HepG2 (cell line): ENCODE measurements around the gene SLC43A3. TPM values are rescaled to one million over a fixed set of nuclear protein-coding genes. Genes with fewer than 3 reads are reported as not detected.

ENCODE experiments used
- ATAC-seq: fragments of 200-7000 bp; cut with Tn5 transposase; 3 replicates; pipeline ENCODE4 v1.9.1; 2020; ENCODE audit warnings: mild to moderate bottlenecking, moderate library complexity
- BruUV-seq: library from RNA; stranded (reverse); fragments of 400-500 nt; replicated peaks from 2 replicates; lab custom pipeline; 2021; lab: Mats Ljungman, UMichigan
- CTCF ChIA-PET: fragments of 300-600 bp; formaldehyde crosslinking; extraction: SDS; loops from one replicate; lab custom pipeline; 2021; ENCODE audit warnings: low total read pairs, inconsistent platforms, low intra/inter-chr PET ratio; lab: Yijun Ruan, JAX
- POLR2A ChIA-PET: fragments of 350-600 bp; sonication (Branson Sonifier 250); formaldehyde crosslinking; loops from one replicate; lab custom pipeline; 2020; ENCODE audit warnings: antibody characterized with exemption, inconsistent platforms; lab: Yijun Ruan, JAX
- DNase-seq: peaks from one replicate; pipeline ENCODE4 v3.0.0-alpha.2; 2015; ENCODE audit warnings: low spot score
- FAIRE-seq: peaks from 3 replicates; lab custom pipeline; 2011; peaks lifted over from hg19 to GRCh38; lab: Jason Lieb, UNC
- H2AFZ ChIP-seq: one replicate; pipeline ENCODE4 v1.6.1; 2011; ENCODE audit warnings: low read length, inconsistent platforms
- H3K27ac ChIP-seq: fragments of 300-600 bp; 3 replicates; pipeline ENCODE4 v1.8.0; 2011; ENCODE audit warnings: mixed run types, mild to moderate bottlenecking, mixed read lengths, low read length, inconsistent platforms; ENCODE audit not compliant: insufficient read depth; ENCODE audit errors: extremely low read length
- H3K27me3 ChIP-seq, 2 experiments: fragments of 200-600 bp in 1 of 2; 2 replicates in 1 of 2; 3 replicates in 1 of 2; pipeline versions ENCODE4 v1.6.0 to v1.8.0; 2011; ENCODE audit warnings: low read length in 2 of 2, mild to moderate bottlenecking in 2 of 2, moderate library complexity in 2 of 2, inconsistent platforms in 1 of 2; ENCODE audit not compliant: insufficient read depth in 2 of 2, control insufficient read depth in 1 of 2
- H3K36me3 ChIP-seq, 2 experiments: fragments of 200-600 bp in 1 of 2; replicated peaks in 1 of 2; 2 replicates in 1 of 2; 3 replicates in 1 of 2; pipeline versions ENCODE4 v1.5.1 to v1.8.0; 2011; ENCODE audit warnings: low read length in 2 of 2, inconsistent platforms in 1 of 2; ENCODE audit not compliant: insufficient read depth in 2 of 2, control insufficient read depth in 1 of 2
- H3K4me1 ChIP-seq: 2 replicates; pipeline ENCODE4 v1.5.1; 2012; ENCODE audit warnings: low read length, inconsistent platforms; ENCODE audit not compliant: insufficient read depth
- H3K4me2 ChIP-seq: 2 replicates; pipeline ENCODE4 v1.6.0; 2011; ENCODE audit warnings: low read depth, low read length, inconsistent platforms
- H3K4me3 ChIP-seq, 3 experiments: fragments of 200-600 bp in 1 of 3; sonication (generic), shearing (Covaris generic) in 1 of 3; replicated peaks in 1 of 3; 2 replicates each; pipeline ENCODE4 v1.5.1; 2011 to 2016; ENCODE audit warnings: low read length in 3 of 3, inconsistent platforms in 2 of 3, low read depth in 2 of 3, mild to moderate bottlenecking in 2 of 3, control low read depth in 1 of 3, mixed read lengths in 1 of 3; ENCODE audit not compliant: insufficient read depth in 1 of 3
- H3K79me2 ChIP-seq: one replicate; pipeline ENCODE4 v1.6.1; 2011; ENCODE audit warnings: low read length, inconsistent platforms; ENCODE audit not compliant: insufficient read depth
- H3K9ac ChIP-seq: 2 replicates; pipeline ENCODE4 v1.6.0; 2011; ENCODE audit warnings: mild to moderate bottlenecking, low read depth, low read length, inconsistent platforms; ENCODE audit not compliant: insufficient read depth
- H3K9me3 ChIP-seq: 2 replicates; pipeline ENCODE4 v1.5.1; 2012; ENCODE audit warnings: mild to moderate bottlenecking, low read length
- H4K20me1 ChIP-seq: 2 replicates; pipeline ENCODE4 v1.6.0; 2011; ENCODE audit warnings: inconsistent platforms, mild to moderate bottlenecking, low read length, moderate library complexity; ENCODE audit not compliant: insufficient read depth
- ARID3A ChIP-seq: IDR thresholded peaks from 2 replicates; pipeline ENCODE4 v1.6.1; 2012; ENCODE audit warnings: low read depth, low read length, improper control_type of control experiment
- GATAD1 ChIP-seq: IDR thresholded peaks from 2 replicates; pipeline ENCODE4 v1.6.1; 2016; ENCODE audit warnings: missing genetic modification reagents, missing compliant biosample characterization
- MAFG ChIP-seq: sonication (generic); formaldehyde crosslinking; IDR thresholded peaks from 2 replicates; pipeline ENCODE4 v1.5.1; 2020; ENCODE audit warnings: mild to moderate bottlenecking, missing genetic modification reagents
- MXD1 ChIP-seq: sonication (generic); formaldehyde crosslinking; IDR thresholded peaks from 2 replicates; pipeline ENCODE4 v1.4.0; 2020; ENCODE audit warnings: mild to moderate bottlenecking, missing genetic modification reagents
- SMAD9 ChIP-seq: sonication (generic); formaldehyde crosslinking; IDR thresholded peaks from 2 replicates; pipeline ENCODE4 v1.5.1; 2020; ENCODE audit warnings: mild to moderate bottlenecking, missing genetic modification reagents
- SNAPC5 ChIP-seq: sonication (generic); formaldehyde crosslinking; IDR thresholded peaks from 2 replicates; pipeline ENCODE4 v1.8.1; 2023; ENCODE audit warnings: mild to moderate bottlenecking, missing genetic modification reagents, borderline replicate concordance
- SOX6 ChIP-seq, 2 experiments: fragments of 450-650 bp in 1 of 2; sonication (generic) in 1 of 2; formaldehyde crosslinking in 1 of 2; IDR thresholded peaks; 2 replicates each; pipeline versions ENCODE4 v1.4.0 to v1.6.1; 2017 to 2020; ENCODE audit warnings: antibody characterized with exemption in 1 of 2, mild to moderate bottlenecking in 1 of 2, missing genetic modification reagents in 1 of 2
- SUZ12 ChIP-seq: fragments of 150-350 bp; IDR thresholded peaks from 2 replicates; pipeline ENCODE4 v1.6.1; 2014; ENCODE audit warnings: low read depth, low read length
- THAP8 ChIP-seq: sonication (generic); formaldehyde crosslinking; IDR thresholded peaks from 2 replicates; pipeline ENCODE4 v1.5.1; 2020; ENCODE audit warnings: missing genetic modification reagents, mild to moderate bottlenecking, borderline replicate concordance
- XRCC5 ChIP-seq: fragments of 200-400 bp; formaldehyde crosslinking; optimal IDR thresholded peaks from 2 replicates; pipeline ENCODE3; 2017; ENCODE audit warnings: mild to moderate bottlenecking, low read length
- ZBTB43 ChIP-seq: sonication (generic); formaldehyde crosslinking; conservative IDR thresholded peaks from 2 replicates; pipeline ENCODE4 v1.4.0; 2020; ENCODE audit warnings: missing genetic modification reagents
- ZNF12 ChIP-seq: sonication (generic); formaldehyde crosslinking; IDR thresholded peaks from 2 replicates; pipeline ENCODE4 v1.5.0; 2020; ENCODE audit warnings: missing genetic modification reagents
- ZNF530 ChIP-seq: sonication (generic); formaldehyde crosslinking; IDR thresholded peaks from 2 replicates; pipeline ENCODE4 v1.5.0; 2020; ENCODE audit warnings: low read depth, mild to moderate bottlenecking, missing genetic modification reagents
- ZNF800 ChIP-seq: sonication (generic); formaldehyde crosslinking; IDR thresholded peaks from 2 replicates; pipeline ENCODE4 v1.4.0; 2020; ENCODE audit warnings: missing genetic modification reagents
- ZSCAN21 ChIP-seq: sonication (generic); formaldehyde crosslinking; IDR thresholded peaks from 2 replicates; pipeline ENCODE4 v1.8.0; 2022; ENCODE audit warnings: mild to moderate bottlenecking, missing genetic modification reagents, moderate library complexity, borderline replicate concordance
- WGBS: methylation state at CpG from one replicate; pipeline ENCODE4 v1.1.6; 2017; ENCODE audit warnings: low lambda C conversion rate; 5-methylcytosine and 5-hydroxymethylcytosine counted together
- in situ Hi-C: cut with HindIII; loops from 2 replicates; pipeline ENCODE4 v1.10.0; 2017; ENCODE audit warnings: low pct_unique_long_range_greater_than_20kb; ENCODE audit not compliant: extremely low pct_ligation_motif_present
- intact Hi-C: fragments of 100-400 bp; cut with micrococcal nuclease; formaldehyde crosslinking; loops from one replicate; pipeline ENCODE4 v1.10.0; 2022; ENCODE audit not compliant: unreplicated experiment
- polyA plus RNA-seq, 8 experiments: library from polyadenylated mRNA; depleted of rRNA in 3 of 8; stranded (reverse) in 7 of 8; unstranded in 1 of 8; fragments of >200 nt; fragmentation: Illumina TruSeq in 4 of 8; extraction: Trizol in 4 of 8; gene quantifications; 2 replicates each; pipeline versions ENCODE4 v1.2.1 to v1.2.3, GENCODE V29; 2011 to 2016; ENCODE audit warnings: low read depth in 4 of 8, missing spikeins in 1 of 8, mixed read lengths in 1 of 8; ENCODE audit not compliant: insufficient read depth in 1 of 8
- total RNA-seq, 5 experiments: library from RNA; depleted of rRNA; stranded (reverse); fragments of >200 nt; fragmentation: Illumina TruSeq; extraction: Trizol; gene quantifications; 2 replicates each; pipeline ENCODE4 v1.2.3, GENCODE V29; 2016; ENCODE audit warnings: low read depth in 1 of 5

SLC43A3 gene
- total and polyA plus RNA-seq, 2 of the 13 experiments (the other 11 are each of a cell fraction or from before 2014, with no cell fraction given) = 2.6 TPM; not detected in 1

GRCh38 chr11:57406337-57406904 is 20.5 kb downstream of the SLC43A3 start (continued):
- no peak for TF ChIP-seq ZNF530 (CRISPR knock-in tag)

GRCh38 chr11:57405271-57405860 is 21.6 kb downstream of the SLC43A3 start:
- ChIA-PET CTCF (no interaction called here), POLR2A (no interaction called here)
- Histone ChIP-seq H3K9me3 (no peaks in the 10 kb centered on the region), H2AFZ (no peak overlapping the region), H3K36me3 (no peaks in the 10 kb centered on the region), H3K27me3 (peaks cover 0 to 6% of the 10 kb centered on the region in 2 experiments; a peak in 2 of 5 replicates), H3K4me2 (no peak overlapping the region), H3K27ac (no peak overlapping the region), H3K9ac (no peak overlapping the region), H3K4me1 (peaks cover 9% of the 10 kb centered on the region), H3K4me3 (no peak overlapping the region), H4K20me1 (no peaks in the 10 kb centered on the region), H3K79me2 (no peaks in the 10 kb centered on the region)
- in situ Hi-C loops (no loop called here), intact Hi-C loops (no loop called here)
- DNase-seq (no peak), ATAC-seq (no peak), FAIRE-seq (no peak)
- no TSS peak for BruUV-seq
- 35% methylated on average over 4 of the region's 4 CpGs for WGBS
- no peak for TF ChIP-seq ARID3A
- TF ChIP-seq SMAD9 (CRISPR knock-in tag) = no peak
- no peak for TF ChIP-seq GATAD1
- TF ChIP-seq MAFG = no peak
- TF ChIP-seq ZNF12 (CRISPR knock-in tag) = no peak
- no peak for TF ChIP-seq SUZ12
- TF ChIP-seq ZNF800 (CRISPR knock-in tag) = no peak
- TF ChIP-seq MXD1 (CRISPR knock-in tag) = no peak
- TF ChIP-seq ZSCAN21 (CRISPR knock-in tag) = no peak
- no peak for TF ChIP-seq SOX6 (IDR thresholded peaks at IDR 0.05)
- TF ChIP-seq SOX6 (CRISPR knock-in tag; IDR thresholded peaks at IDR 0.05) = no peak
- no peak for TF ChIP-seq THAP8 (CRISPR knock-in tag)
- TF ChIP-seq ZBTB43 (CRISPR knock-in tag) = no peak
- TF ChIP-seq SNAPC5 (CRISPR knock-in tag) = no peak
- TF ChIP-seq XRCC5 = no peak
